Sigmoid colon (tissue), 4 donors: ENCODE measurements around the gene ACAD11.

Experiments
- EP300 ChIP-seq, 4 donors: sonication (generic); formaldehyde crosslinking; IDR thresholded peaks; one replicate each; pipeline ENCODE4 v1.6.1; 2017; ENCODE audit warnings: antibody characterized with exemption in 4 of 4
- POLR2A ChIP-seq, 2 donors: fragments of 450-650 bp; IDR thresholded peaks; one replicate each; pipeline ENCODE4 v1.6.1; 2016; ENCODE audit warnings: antibody characterized with exemption in 2 of 2, mild to moderate bottlenecking in 2 of 2, moderate library complexity in 2 of 2
- POLR2AphosphoS5 ChIP-seq, 4 donors: sonication (generic); formaldehyde crosslinking; IDR thresholded peaks; one replicate each; pipeline ENCODE4 v1.6.1; 2017; ENCODE audit warnings: antibody characterized with exemption in 4 of 4
- TF ChIP-seq, protein P1 (sequence below), 4 experiments: fragments of 450-650 bp in 3 of 4; fragments of 200-600 bp in 1 of 4; IDR thresholded peaks; one replicate each; pipeline ENCODE4 v1.5.1; 2016 to 2019; ENCODE audit warnings: antibody characterized with exemption in 4 of 4, mild to moderate bottlenecking in 3 of 4, moderate library complexity in 2 of 4

DNA sequence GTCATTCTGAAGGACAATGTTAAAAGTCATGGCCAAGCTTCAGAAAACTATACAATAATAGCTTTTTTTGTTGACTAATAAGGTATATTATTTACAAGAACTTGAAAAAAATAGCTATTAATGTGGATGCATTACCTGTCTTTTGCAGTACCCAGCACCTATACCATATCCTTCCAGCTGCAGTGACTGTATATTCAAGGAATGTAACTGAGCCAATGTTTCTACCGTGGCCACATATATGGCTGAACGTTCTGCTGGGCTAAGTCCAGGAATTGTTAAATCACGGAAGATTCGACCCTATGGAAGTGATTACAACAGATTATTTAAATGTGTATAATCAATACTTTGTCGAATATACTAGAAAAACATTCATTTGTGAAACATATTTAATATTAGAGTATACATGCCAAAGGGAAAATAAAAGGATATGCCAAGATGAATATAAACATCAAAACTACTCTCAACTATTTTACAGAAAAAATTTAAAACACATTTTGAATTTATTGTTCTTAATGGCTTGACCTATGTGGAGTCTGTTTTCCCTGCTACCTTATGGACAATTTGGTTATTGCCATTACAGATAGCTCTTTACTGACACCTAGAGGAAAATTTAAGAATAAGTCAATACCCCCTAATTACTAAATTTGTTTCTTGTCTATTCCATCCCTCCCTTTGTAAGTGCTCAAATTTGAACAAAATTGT is 17.6 kb downstream of the ACAD11 start:
- TF ChIP-seq, protein P1, sequence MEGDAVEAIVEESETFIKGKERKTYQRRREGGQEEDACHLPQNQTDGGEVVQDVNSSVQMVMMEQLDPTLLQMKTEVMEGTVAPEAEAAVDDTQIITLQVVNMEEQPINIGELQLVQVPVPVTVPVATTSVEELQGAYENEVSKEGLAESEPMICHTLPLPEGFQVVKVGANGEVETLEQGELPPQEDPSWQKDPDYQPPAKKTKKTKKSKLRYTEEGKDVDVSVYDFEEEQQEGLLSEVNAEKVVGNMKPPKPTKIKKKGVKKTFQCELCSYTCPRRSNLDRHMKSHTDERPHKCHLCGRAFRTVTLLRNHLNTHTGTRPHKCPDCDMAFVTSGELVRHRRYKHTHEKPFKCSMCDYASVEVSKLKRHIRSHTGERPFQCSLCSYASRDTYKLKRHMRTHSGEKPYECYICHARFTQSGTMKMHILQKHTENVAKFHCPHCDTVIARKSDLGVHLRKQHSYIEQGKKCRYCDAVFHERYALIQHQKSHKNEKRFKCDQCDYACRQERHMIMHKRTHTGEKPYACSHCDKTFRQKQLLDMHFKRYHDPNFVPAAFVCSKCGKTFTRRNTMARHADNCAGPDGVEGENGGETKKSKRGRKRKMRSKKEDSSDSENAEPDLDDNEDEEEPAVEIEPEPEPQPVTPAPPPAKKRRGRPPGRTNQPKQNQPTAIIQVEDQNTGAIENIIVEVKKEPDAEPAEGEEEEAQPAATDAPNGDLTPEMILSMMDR (IDR thresholded peaks at IDR 0.05), result peak; percentile 57 to 71 (median 63)
- TF ChIP-seq POLR2A (IDR thresholded peaks at IDR 0.05) (no peak), POLR2AphosphoS5 (IDR thresholded peaks at IDR 0.05) (no peak), EP300 (IDR thresholded peaks at IDR 0.05) (no peak)
